SH-SY5Y (cell line): ENCODE measurements around the gene GSAP.

Experiments
- GATA2 ChIP-seq: IDR thresholded peaks from 2 replicates; pipeline ENCODE4 v1.6.1; 2011; ENCODE audit warnings: mild to moderate bottlenecking, low read depth, low read length
- GATA3 ChIP-seq: IDR thresholded peaks from 2 replicates; pipeline ENCODE4 v1.6.1; 2011; ENCODE audit warnings: low read depth, mild to moderate bottlenecking, low read length, moderate library complexity

DNA sequence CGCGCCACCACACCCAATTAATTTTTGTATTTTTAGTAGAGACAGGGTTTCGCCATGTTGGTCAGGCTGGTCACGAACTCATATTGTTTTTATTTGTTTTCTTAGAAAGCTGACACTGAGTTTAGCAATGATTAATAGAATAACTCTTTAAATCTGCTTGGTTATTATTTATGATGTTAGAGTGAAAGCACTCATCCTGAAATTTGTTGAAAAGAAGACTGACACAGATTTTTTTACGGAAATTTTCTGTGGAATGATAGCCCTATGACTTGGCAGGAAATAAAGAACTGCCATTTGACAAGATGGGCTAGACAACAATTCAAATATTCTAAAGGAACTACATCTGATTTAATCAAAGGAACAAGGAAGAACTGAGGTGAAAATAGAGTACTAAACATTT, 4.3 kb upstream of the GSAP start:
- TF ChIP-seq GATA2: no peak
- no peak for TF ChIP-seq GATA3
